Measurements from ENCODE around the gene ARF3. TPM values are rescaled to one million over a fixed set of nuclear protein-coding genes. Genes with fewer than 3 reads are reported as not detected.

ARF3 gene
- total RNA-seq, 1 donor from 2014 or later: 307 TPM

DNA sequence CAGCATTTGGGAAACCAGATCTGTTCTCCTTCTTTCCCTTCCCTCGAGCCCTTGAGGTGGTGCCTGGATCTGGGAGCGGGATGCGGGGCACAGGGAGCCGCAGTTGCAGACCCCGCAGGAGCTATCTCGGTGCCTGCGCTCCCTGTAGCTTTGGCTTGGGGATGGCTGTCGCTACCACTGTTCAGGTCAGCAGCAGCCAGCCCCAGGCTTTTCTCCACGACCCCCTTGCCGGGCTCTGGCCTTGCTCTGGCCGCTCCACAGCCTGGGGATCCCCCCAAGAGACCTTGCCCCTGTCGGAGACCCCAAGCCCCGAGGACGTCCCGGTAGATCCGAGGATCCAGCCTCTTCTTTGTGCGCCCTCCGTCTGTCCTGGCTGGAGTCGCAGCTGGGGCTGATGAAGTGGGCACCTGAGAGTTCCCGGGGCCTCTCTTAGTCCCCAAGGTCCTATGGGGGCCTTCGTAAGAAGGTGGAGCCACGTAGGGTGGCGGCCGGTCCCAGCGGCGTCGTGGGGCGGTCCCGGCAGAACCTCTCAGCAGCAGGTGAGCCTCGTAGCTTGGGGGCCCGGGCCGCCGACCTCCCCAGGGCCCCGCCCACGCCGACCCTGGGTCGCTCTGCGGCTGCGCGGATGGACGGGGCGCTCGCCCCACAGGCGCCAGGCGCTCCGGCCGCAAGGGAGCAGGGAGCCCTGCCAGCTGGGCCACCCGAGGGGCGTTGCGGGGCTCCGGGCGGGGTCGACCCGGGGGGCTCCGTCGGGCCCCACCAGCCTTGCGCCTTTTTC is 40.6 kb upstream of the ARF3 start:
- Mint-ChIP-seq H3K4me1 (ENCODE audit: unreplicated experiment) (peaks cover 11% of the 10 kb centered on the region), H3K27me3 (ENCODE audit: unreplicated experiment) (peaks cover 41% of the 10 kb centered on the region), H3K9me3 (ENCODE audit: unreplicated experiment) (no peaks in the 10 kb centered on the region), H3K4me3 (ENCODE audit: unreplicated experiment) (no peak overlapping the region), H3K27ac (ENCODE audit: unreplicated experiment) (no peak overlapping the region), H3K36me3 (ENCODE audit: low read depth, unreplicated experiment) (peaks cover 21% of the 10 kb centered on the region)
- TF ChIP-seq CTCF (IDR thresholded peaks at IDR 0.05; ENCODE audit: unreplicated experiment): no peak
- DNase-seq (ENCODE audit: low spot score): peak; percentile 43

- Mint-ChIP-seq H3K27ac (ENCODE audit: unreplicated experiment) (no peak overlapping the region), H3K4me3 (ENCODE audit: unreplicated experiment) (no peak overlapping the region), H3K36me3 (ENCODE audit: low read depth, unreplicated experiment) (peaks cover 17% of the 10 kb centered on the region), H3K4me1 (ENCODE audit: unreplicated experiment) (peaks cover 11% of the 10 kb centered on the region), H3K9me3 (ENCODE audit: unreplicated experiment) (no peaks in the 10 kb centered on the region), H3K27me3 (ENCODE audit: unreplicated experiment) (peaks cover 39% of the 10 kb centered on the region)
- peak; percentile 59 for TF ChIP-seq CTCF (IDR thresholded peaks at IDR 0.05; ENCODE audit: unreplicated experiment)
- DNase-seq (ENCODE audit: low spot score): peak; percentile 82
Measured at GRCh38 chr12:48996794-48997718, 39.8 kb upstream of the ARF3 start.

DNA sequence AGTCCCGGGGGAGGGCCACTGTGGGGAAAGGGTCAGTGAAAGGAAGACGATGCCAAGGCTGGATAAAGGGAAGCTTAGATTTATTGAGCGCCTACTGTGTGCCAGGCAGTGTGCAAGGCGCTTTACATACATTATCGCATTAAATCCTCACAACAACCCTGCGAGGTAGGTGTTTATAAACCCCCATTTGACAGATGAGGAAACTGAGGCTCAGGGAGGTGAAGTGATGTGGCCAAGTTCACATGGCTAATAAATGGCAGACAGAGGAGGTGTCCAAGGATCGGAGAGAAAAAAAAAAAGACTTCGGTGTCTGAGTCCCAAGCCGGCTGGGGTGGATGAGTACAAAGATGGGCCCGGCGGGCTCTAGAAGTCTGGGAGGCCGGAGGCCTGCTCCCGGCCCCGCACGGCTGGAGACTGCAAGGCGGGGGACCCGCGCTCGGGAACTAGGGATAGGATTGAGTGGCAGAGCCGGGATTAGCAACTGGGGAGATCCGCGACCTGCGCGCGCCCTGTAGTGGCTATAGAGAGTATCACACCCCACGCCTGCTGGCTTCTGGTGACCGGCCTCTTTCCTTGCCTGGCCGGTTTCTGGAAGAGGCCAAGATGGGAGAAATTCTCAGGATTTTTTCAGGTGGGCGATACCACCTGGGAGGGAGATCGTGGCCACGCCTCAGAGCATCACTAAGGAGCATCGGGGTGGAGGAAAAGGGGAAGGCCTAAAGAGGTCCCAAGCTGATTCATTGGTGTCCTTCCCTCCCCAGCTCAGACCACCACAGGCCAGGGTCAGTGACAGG is 38.0 kb upstream of the ARF3 start:
- H3K4me1 Mint-ChIP-seq (ENCODE audit: unreplicated experiment): peaks cover 17% of the 10 kb centered on the region
- peaks cover 5% of the 10 kb centered on the region for H3K36me3 Mint-ChIP-seq (ENCODE audit: low read depth, unreplicated experiment)
- H3K9me3 Mint-ChIP-seq (ENCODE audit: unreplicated experiment): no peaks in the 10 kb centered on the region
- H3K4me3 Mint-ChIP-seq (ENCODE audit: unreplicated experiment): no peak overlapping the region
- TF ChIP-seq CTCF (IDR thresholded peaks at IDR 0.05; ENCODE audit: unreplicated experiment): peak; percentile 60
- DNase-seq (ENCODE audit: low spot score): peak; percentile 87
- H3K27ac Mint-ChIP-seq (ENCODE audit: unreplicated experiment): no peak overlapping the region
- H3K27me3 Mint-ChIP-seq (ENCODE audit: unreplicated experiment): peaks cover 37% of the 10 kb centered on the region

- TF ChIP-seq CTCF (IDR thresholded peaks at IDR 0.05; ENCODE audit: unreplicated experiment): no peak
- H3K9me3 Mint-ChIP-seq (ENCODE audit: unreplicated experiment): no peaks in the 10 kb centered on the region
Measured at GRCh38 chr12:48994224-48995085, 37.2 kb upstream of the ARF3 start.

More at GRCh38 chr12:48994224-48995085, 37.2 kb upstream of the ARF3 start:
- Mint-ChIP-seq H3K4me3 (ENCODE audit: unreplicated experiment) (no peak overlapping the region), H3K4me1 (ENCODE audit: unreplicated experiment) (peaks cover 11% of the 10 kb centered on the region), H3K27ac (ENCODE audit: unreplicated experiment) (no peak overlapping the region), H3K27me3 (ENCODE audit: unreplicated experiment) (peaks cover 33% of the 10 kb centered on the region), H3K36me3 (ENCODE audit: low read depth, unreplicated experiment) (peaks cover 5% of the 10 kb centered on the region)
- no peak for DNase-seq (ENCODE audit: low spot score)

All from endothelial cell (in vitro differentiated cells).